ENCODE results near the gene UTF1. TPM values are rescaled to one million over a fixed set of nuclear protein-coding genes. Genes with fewer than 3 reads are reported as not detected.

UTF1 gene
- total RNA-seq, 1 donor: under 0.01 TPM

GRCh38 chr10:133275684-133276092 is 45.7 kb downstream of the UTF1 start:
- DNase-seq (ENCODE audit: low read depth in 2 of 3, low spot score in 2 of 3): peak in 2 of 3 donors; percentile 44 to 61

- DNase-seq (ENCODE audit: low read depth in 2 of 3, low spot score in 2 of 3): no peak
Measured at GRCh38 chr10:133276100-133276434, 46.0 kb downstream of the UTF1 start.

- DNase-seq (ENCODE audit: low read depth in 2 of 3, low spot score in 2 of 3): peak in 2 of 3 donors; percentile 40 to 55
Measured at GRCh38 chr10:133276435-133277201, 46.6 kb downstream of the UTF1 start, which contains the start of gene ADAM8. ADAM8 (minus strand) TSS chr10:133276868; CDS start chr10:133276817, 51 bp downstream.

- no peak for DNase-seq (ENCODE audit: low read depth in 2 of 3, low spot score in 2 of 3)
Measured at GRCh38 chr10:133277277-133277992, 47.4 kb downstream of the UTF1 start.

- no peak for DNase-seq (ENCODE audit: low read depth in 2 of 3, low spot score in 2 of 3)
Measured at GRCh38 chr10:133277993-133278576, 48.1 kb downstream of the UTF1 start.

- peak in 2 of 3 donors; percentile 88 to 95 for DNase-seq (ENCODE audit: low read depth in 2 of 3, low spot score in 2 of 3)
Measured at GRCh38 chr10:133278577-133279265, 48.7 kb downstream of the UTF1 start.

GRCh38 chr10:133279326-133280226 is 49.6 kb downstream of the UTF1 start:
- peak in 2 of 3 donors; percentile 20 to 51 for DNase-seq (ENCODE audit: low read depth in 2 of 3, low spot score in 2 of 3)

- no peak for DNase-seq (ENCODE audit: low read depth in 2 of 3, low spot score in 2 of 3)
Measured at GRCh38 chr10:133280391-133281059, 50.5 kb downstream of the UTF1 start.

GRCh38 chr10:133281084-133281483 is 51.1 kb downstream of the UTF1 start:
- DNase-seq (ENCODE audit: low read depth in 2 of 3, low spot score in 2 of 3): no peak

Other genes with a start within 250 kb of the UTF1 start
- not detected for gene ADGRA1, start 142.3 kb upstream of the UTF1 start, total RNA-seq
- gene KNDC1, start 70.0 kb upstream of the UTF1 start, total RNA-seq: under 0.01 TPM
- gene VENTX, start 7.6 kb downstream of the UTF1 start, total RNA-seq: 0.27 TPM
- gene ADAM8, start 46.7 kb downstream of the UTF1 start, total RNA-seq: 146 TPM
- 73.2 TPM for gene TUBGCP2, start 78.7 kb downstream of the UTF1 start, total RNA-seq
- gene ZNF511, start 78.7 kb downstream of the UTF1 start, total RNA-seq: 19.4 TPM
- gene CALY, start 106.7 kb downstream of the UTF1 start, total RNA-seq: not detected
- not detected for gene PRAP1, start 117.2 kb downstream of the UTF1 start, total RNA-seq
- gene FUOM, start 127.8 kb downstream of the UTF1 start, total RNA-seq: 18.6 TPM
- gene ECHS1, start 143.1 kb downstream of the UTF1 start, total RNA-seq: 30.7 TPM
- 16.7 TPM for gene PAOX, start 149.0 kb downstream of the UTF1 start, total RNA-seq
- gene MTG1, start 163.9 kb downstream of the UTF1 start, total RNA-seq: 35.8 TPM
- under 0.01 TPM for gene SPRN, start 194.4 kb downstream of the UTF1 start, total RNA-seq
- gene SCART1, start 223.7 kb downstream of the UTF1 start, total RNA-seq: 3.2 TPM

All from hematopoietic multipotent progenitor cell (in vitro differentiated cells).